Naive thymus-derived CD4-positive, alpha-beta T cell (primary cell): Measurements from ENCODE around the gene PRDM2. TPM values are rescaled to one million over a fixed set of nuclear protein-coding genes. Genes with fewer than 3 reads are reported as not detected.
"Not testable (repeated sequence)": the region's sequence is repeated elsewhere in the genome, so short reads cannot be mapped to it uniquely, and the experiment has no call there.

Experiments
- ATAC-seq: fragments of 150-1000 bp; cut with Tn5 transposase; 2 replicates; pipeline ENCODE4 v1.10.0; 2021; ENCODE audit warnings: mild to moderate bottlenecking, moderate library complexity
- CTCF ChIA-PET: fragments of 350-600 bp; sonication (Branson Sonifier 250); formaldehyde crosslinking; loops from one replicate; lab custom pipeline; 2021; ENCODE audit warnings: antibody characterized with exemption; lab: Charles Lee
- POLR2A ChIA-PET: fragments of 350-600 bp; sonication (Branson Sonifier 250); formaldehyde crosslinking; loops from one replicate; lab custom pipeline; 2021; ENCODE audit warnings: antibody characterized with exemption, inconsistent platforms; lab: Charles Lee
- DNase-seq, 9 donors: peaks; one replicate each; pipeline versions ENCODE4 v3.0.0 to v3.0.0-alpha.2; 2020 to 2022; ENCODE audit warnings: mixed read lengths in 1 of 9
- H3K27ac ChIP-seq: one replicate; pipeline ENCODE4 v1.7.0; 2013; ENCODE audit warnings: mild to moderate bottlenecking, low read depth, low read length, moderate library complexity
- H3K27me3 ChIP-seq, 2 donors: one replicate each; pipeline ENCODE4 v1.7.0; 2013; ENCODE audit warnings: low read length in 2 of 2, mild to moderate bottlenecking in 2 of 2, moderate library complexity in 2 of 2; ENCODE audit not compliant: control insufficient read depth in 2 of 2, insufficient read depth in 2 of 2
- H3K36me3 ChIP-seq, 3 experiments: 1 replicate in 2 of 3; 2 replicates in 1 of 3; pipeline ENCODE4 v1.7.0; 2013; ENCODE audit warnings: low read length in 3 of 3, mild to moderate bottlenecking in 3 of 3, moderate library complexity in 1 of 3; ENCODE audit not compliant: insufficient read depth in 3 of 3, control insufficient read depth in 2 of 3
- H3K4me1 ChIP-seq, 2 donors: one replicate each; pipeline ENCODE4 v1.7.0; 2013; ENCODE audit warnings: low read length in 2 of 2, mild to moderate bottlenecking in 2 of 2, moderate library complexity in 1 of 2; ENCODE audit not compliant: control insufficient read depth in 2 of 2, insufficient read depth in 2 of 2
- H3K4me3 ChIP-seq: 2 replicates; pipeline ENCODE4 v1.7.0; 2013; ENCODE audit warnings: mild to moderate bottlenecking, low read length
- H3K9me3 ChIP-seq, 3 experiments: 1 replicate in 2 of 3; 2 replicates in 1 of 3; pipeline ENCODE4 v1.7.0; 2013; ENCODE audit warnings: low read length in 3 of 3; ENCODE audit not compliant: control insufficient read depth in 2 of 3
- H3K27ac Mint-ChIP-seq, 9 donors: one replicate each; pipeline ENCODE4 v1.8.0; 2020 to 2022; ENCODE audit warnings: mixed read lengths in 9 of 9, mild to moderate bottlenecking in 8 of 9, moderate library complexity in 5 of 9, inconsistent platforms in 2 of 9
- H3K27me3 Mint-ChIP-seq, 5 donors: one replicate each; pipeline ENCODE4 v1.8.0; 2021 to 2022; ENCODE audit warnings: mixed read lengths in 5 of 5, mild to moderate bottlenecking in 1 of 5
- H3K36me3 Mint-ChIP-seq, 5 donors: one replicate each; pipeline ENCODE4 v1.8.0; 2020 to 2022; ENCODE audit warnings: mixed read lengths in 5 of 5, mild to moderate bottlenecking in 3 of 5, inconsistent platforms in 1 of 5
- H3K4me1 Mint-ChIP-seq, 7 donors: one replicate each; pipeline ENCODE4 v1.8.0; 2020 to 2022; ENCODE audit warnings: mixed read lengths in 7 of 7, mild to moderate bottlenecking in 3 of 7, inconsistent platforms in 1 of 7
- H3K4me3 Mint-ChIP-seq, 10 donors: one replicate each; pipeline ENCODE4 v1.8.0; 2020 to 2022; ENCODE audit warnings: mild to moderate bottlenecking in 10 of 10, mixed read lengths in 10 of 10, moderate library complexity in 6 of 10, inconsistent platforms in 2 of 10
- H3K9me3 Mint-ChIP-seq, 11 donors: one replicate each; pipeline ENCODE4 v1.8.0; 2020 to 2022; ENCODE audit warnings: mixed read lengths in 11 of 11, mild to moderate bottlenecking in 4 of 11, inconsistent platforms in 1 of 11, moderate library complexity in 1 of 11
- intact Hi-C, 2 donors: fragments of 100-400 bp; cut with micrococcal nuclease; formaldehyde crosslinking; loops; one replicate each; pipeline ENCODE4 v1.15.1; 2023
- polyA plus RNA-seq, 2 donors: library from polyadenylated mRNA; unstranded; fragments of 300-500 nt; fragmentation: Illumina TruSeq; gene quantifications; one replicate each; pipeline ENCODE4 v1.2.3, GENCODE V29; 2021
- total RNA-seq, 6 experiments: library from RNA in 5 of 6; stranded (reverse) in 5 of 6; gene quantifications; 1 replicate in 5 of 6; 2 replicates in 1 of 6; pipeline ENCODE4 v1.2.3 and lab custom pipeline; 2021 to 2026

Gene PRDM2
- total and polyA plus RNA-seq, 7 experiments from 2014 or later, result 16.3 to 142 (median 114) TPM

GRCh38 chr1:13693094-13693493, 6.9 kb upstream of the PRDM2 start:
- H3K27ac Mint-ChIP-seq, ATAC-seq: not testable (repeated sequence)
- POLR2A ChIA-PET, result interaction anchor here (0.9 to 1.0 kb wide), 2 partner anchors 9 to 33 kb away, joined by 3 to 5 read pairs; no protein-coding TSS in a partner anchor

GRCh38 chr1:13694886-13695684, 4.9 kb upstream of the PRDM2 start:
- POLR2A ChIA-PET, result interaction anchor here (0.6 to 1.4 kb wide), 3 partner anchors 9 to 60 kb away, joined by 3 to 4 read pairs (median 3); no protein-coding TSS in a partner anchor
- Histone ChIP-seq H3K27ac (no peak overlapping the region), H3K9me3 (no peaks in the 10 kb centered on the region), H3K4me3 (no peak overlapping the region), H3K36me3 (no peaks in the 10 kb centered on the region), H3K27me3 (no peaks in the 10 kb centered on the region), H3K4me1 (peaks cover 8 to 9% of the 10 kb centered on the region in 2 donors)
- intact Hi-C loops, result no loop called here
- Mint-ChIP-seq H3K36me3 (peaks cover 0 to 9% (median 0%) of the 10 kb centered on the region in 5 donors), H3K4me3 (no peak overlapping the region), H3K4me1 (peaks cover 6 to 23% (median 12%) of the 10 kb centered on the region in 7 donors), H3K27me3 (peaks cover 0 to 29% (median 6%) of the 10 kb centered on the region in 5 donors), H3K27ac (no peak overlapping the region), H3K9me3 (peaks cover 0 to 8% (median 4%) of the 10 kb centered on the region in 11 donors)
- no peak for DNase-seq
- ATAC-seq, result no peak
- CTCF ChIA-PET, result no interaction called here

More at GRCh38 chr1:13693094-13693493, 6.9 kb upstream of the PRDM2 start:
- peaks cover 0 to 11% (median 5%) of the 10 kb centered on the region in 7 donors for H3K4me1 Mint-ChIP-seq
- CTCF ChIA-PET, H3K9me3 ChIP-seq, H3K9me3 Mint-ChIP-seq, H3K27ac ChIP-seq, H3K36me3 ChIP-seq, H3K27me3 ChIP-seq, H3K4me1 ChIP-seq, H3K36me3 Mint-ChIP-seq, DNase-seq, H3K4me3 ChIP-seq, intact Hi-C loops, H3K4me3 Mint-ChIP-seq: not testable (repeated sequence)
- H3K27me3 Mint-ChIP-seq, result peaks cover 0 to 39% (median 10%) of the 10 kb centered on the region in 5 donors

- H3K36me3 Mint-ChIP-seq, result peaks cover 0 to 13% (median 4%) of the 10 kb centered on the region in 5 donors
- intact Hi-C loops, result no loop called here
- H3K27me3 Mint-ChIP-seq, result peaks cover 0 to 14% (median 6%) of the 10 kb centered on the region in 5 donors
- ATAC-seq, result no peak
- peaks cover 19 to 20% of the 10 kb centered on the region in 2 donors for H3K4me1 ChIP-seq
- H3K27ac ChIP-seq, result no peak overlapping the region
- no peaks in the 10 kb centered on the region for H3K27me3 ChIP-seq
- DNase-seq, result no peak
- peak overlapping the region in 7 of 9 donors; percentile 46 to 99 (median 61) for H3K27ac Mint-ChIP-seq
- no peak overlapping the region for H3K4me3 ChIP-seq
- H3K4me1 Mint-ChIP-seq, result peaks cover 19 to 47% (median 31%) of the 10 kb centered on the region in 7 donors
- H3K9me3 ChIP-seq, result no peaks in the 10 kb centered on the region
- H3K4me3 Mint-ChIP-seq, result peak overlapping the region in 7 of 10 donors; percentile 4 to 55 (median 29)
- no peaks in the 10 kb centered on the region for H3K36me3 ChIP-seq
- peaks cover 0 to 9% (median 4%) of the 10 kb centered on the region in 11 donors for H3K9me3 Mint-ChIP-seq
- CTCF ChIA-PET, result no interaction called here
- POLR2A ChIA-PET, result no interaction called here
These were observed 2.2 kb upstream of the PRDM2 start for GRCh38 chr1:13697738-13698137.

GRCh38 chr1:13699510-13699909, 478 bp upstream of the PRDM2 start:
- ATAC-seq (no peak), DNase-seq (peak in 1 of 9 donors; percentile 4)
- Histone ChIP-seq H3K4me1 (peaks cover 27% of the 10 kb centered on the region in 2 donors), H3K4me3 (peak overlapping the region; percentile 90), H3K27ac (peak overlapping the region; percentile 96), H3K9me3 (no peaks in the 10 kb centered on the region), H3K27me3 (no peaks in the 10 kb centered on the region), H3K36me3 (no peaks in the 10 kb centered on the region)
- Mint-ChIP-seq H3K9me3 (peaks cover 0 to 9% (median 4%) of the 10 kb centered on the region in 11 donors), H3K27ac (peak overlapping the region; percentile 72 to 99 (median 95)), H3K27me3 (peaks cover 0 to 9% (median 0%) of the 10 kb centered on the region in 5 donors), H3K4me1 (peaks cover 29 to 61% (median 48%) of the 10 kb centered on the region in 7 donors), H3K4me3 (peak overlapping the region; percentile 67 to 99 (median 83)), H3K36me3 (peaks cover 0 to 14% (median 4%) of the 10 kb centered on the region in 5 donors)
- ChIA-PET POLR2A (interaction anchor here (0.6 to 1.9 kb wide), 8 partner anchors 25 to 1981 kb away, joined by 3 to 13 read pairs (median 3); no protein-coding TSS in a partner anchor), CTCF (interaction anchor here (0.8 to 1.0 kb wide), 2 partner anchors 26 to 50 kb away, joined by 4 read pairs; no protein-coding TSS in a partner anchor)
- intact Hi-C loops, result no loop called here

GRCh38 chr1:13700521-13701270, 708 bp downstream of the PRDM2 start:
- peak overlapping the region; percentile 93 to 100 (median 98) for H3K4me3 Mint-ChIP-seq

GRCh38 chr1:13701271-13701640, 1.3 kb downstream of the PRDM2 start:
- Mint-ChIP-seq H3K4me3 (peak overlapping the region; percentile 93 to 100 (median 98)), H3K36me3 (peaks cover 4 to 18% (median 8%) of the 10 kb centered on the region in 5 donors), H3K4me1 (peaks cover 38 to 78% (median 63%) of the 10 kb centered on the region in 7 donors), H3K27me3 (peaks cover 0 to 2% (median 0%) of the 10 kb centered on the region in 5 donors), H3K27ac (peak overlapping the region; percentile 95 to 99 (median 98)), H3K9me3 (peaks cover 0 to 9% (median 4%) of the 10 kb centered on the region in 11 donors)
- H3K4me3 ChIP-seq, result peak overlapping the region; percentile 64
- no peak for ATAC-seq
- intact Hi-C loops, result no loop called here
- no peak for DNase-seq
- H3K4me1 ChIP-seq, result peaks cover 27% of the 10 kb centered on the region in 2 donors
- peak overlapping the region; percentile 96 for H3K27ac ChIP-seq
- ChIA-PET CTCF (interaction anchor here (4.0 kb wide), 1 partner anchor 24 kb away, joined by 15 read pairs; no protein-coding TSS in a partner anchor), POLR2A (interaction anchor here (1.0 to 3.2 kb wide), 7 partner anchors 24 to 59 kb away, joined by 3 to 18 read pairs (median 5); no protein-coding TSS in a partner anchor)
- no peaks in the 10 kb centered on the region for H3K9me3 ChIP-seq
- no peaks in the 10 kb centered on the region for H3K27me3 ChIP-seq
- H3K36me3 ChIP-seq, result no peaks in the 10 kb centered on the region

More at GRCh38 chr1:13700521-13701270, 708 bp downstream of the PRDM2 start:
- H3K27me3 ChIP-seq, result no peaks in the 10 kb centered on the region
- Mint-ChIP-seq H3K27me3 (peaks cover 0 to 3% (median 0%) of the 10 kb centered on the region in 5 donors), H3K27ac (peak overlapping the region; percentile 95 to 99 (median 98)), H3K36me3 (peaks cover 0 to 14% (median 4%) of the 10 kb centered on the region in 5 donors), H3K4me1 (peaks cover 34 to 72% (median 57%) of the 10 kb centered on the region in 7 donors), H3K9me3 (peaks cover 0 to 9% (median 4%) of the 10 kb centered on the region in 11 donors)
- peak; percentile 40 for ATAC-seq
- peak in 7 of 9 donors; percentile 19 to 61 (median 52) for DNase-seq
- H3K9me3 ChIP-seq, result no peaks in the 10 kb centered on the region
- no peaks in the 10 kb centered on the region for H3K36me3 ChIP-seq
- POLR2A ChIA-PET, result interaction anchor here (1.0 to 3.2 kb wide), 7 partner anchors 25 to 59 kb away, joined by 3 to 18 read pairs (median 5); no protein-coding TSS in a partner anchor
- intact Hi-C loops, result loop anchor here (1.0 kb wide), 3 partner anchors 26 to 49 kb away; no protein-coding TSS in a partner anchor
- peak overlapping the region; percentile 64 for H3K4me3 ChIP-seq
- peaks cover 27% of the 10 kb centered on the region in 2 donors for H3K4me1 ChIP-seq
- H3K27ac ChIP-seq, result peak overlapping the region; percentile 96
- CTCF ChIA-PET, result interaction anchor here (4.0 kb wide), 1 partner anchor 25 kb away, joined by 15 read pairs; no protein-coding TSS in a partner anchor
